Measurements from ENCODE around the gene CNKSR1.

- TF ChIP-seq, protein P1, sequence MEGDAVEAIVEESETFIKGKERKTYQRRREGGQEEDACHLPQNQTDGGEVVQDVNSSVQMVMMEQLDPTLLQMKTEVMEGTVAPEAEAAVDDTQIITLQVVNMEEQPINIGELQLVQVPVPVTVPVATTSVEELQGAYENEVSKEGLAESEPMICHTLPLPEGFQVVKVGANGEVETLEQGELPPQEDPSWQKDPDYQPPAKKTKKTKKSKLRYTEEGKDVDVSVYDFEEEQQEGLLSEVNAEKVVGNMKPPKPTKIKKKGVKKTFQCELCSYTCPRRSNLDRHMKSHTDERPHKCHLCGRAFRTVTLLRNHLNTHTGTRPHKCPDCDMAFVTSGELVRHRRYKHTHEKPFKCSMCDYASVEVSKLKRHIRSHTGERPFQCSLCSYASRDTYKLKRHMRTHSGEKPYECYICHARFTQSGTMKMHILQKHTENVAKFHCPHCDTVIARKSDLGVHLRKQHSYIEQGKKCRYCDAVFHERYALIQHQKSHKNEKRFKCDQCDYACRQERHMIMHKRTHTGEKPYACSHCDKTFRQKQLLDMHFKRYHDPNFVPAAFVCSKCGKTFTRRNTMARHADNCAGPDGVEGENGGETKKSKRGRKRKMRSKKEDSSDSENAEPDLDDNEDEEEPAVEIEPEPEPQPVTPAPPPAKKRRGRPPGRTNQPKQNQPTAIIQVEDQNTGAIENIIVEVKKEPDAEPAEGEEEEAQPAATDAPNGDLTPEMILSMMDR (IDR thresholded peaks at IDR 0.05; ENCODE audit: low read length), result no peak
- TF ChIP-seq EZH2 (optimal IDR thresholded peaks at IDR 0.05; ENCODE audit: low read depth, low read length), result no peak
Observed at GRCh38 chr1:26156285-26157038, 20.8 kb upstream of the CNKSR1 start.
